ENCODE measurements around the gene SEMA3E.

SEMA3E gene

DNA sequence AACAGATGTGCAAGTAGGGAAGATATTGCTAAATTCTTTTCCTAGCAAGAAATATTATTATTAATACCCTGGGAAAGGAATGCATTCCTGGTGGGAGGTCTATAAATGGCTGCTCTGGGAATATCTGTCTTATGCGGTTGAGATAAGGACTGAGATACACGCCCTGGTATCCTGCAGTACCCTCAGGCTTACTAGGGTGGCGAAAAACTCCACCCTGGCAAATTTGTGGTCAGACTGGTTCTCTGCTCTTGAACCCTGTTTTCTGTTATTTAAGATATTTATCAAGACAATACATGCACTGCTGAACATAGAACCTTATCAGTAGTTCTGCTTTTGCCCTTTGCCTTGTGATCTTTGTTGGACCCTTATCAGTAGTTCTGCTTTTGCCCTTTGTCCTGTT is 96.4 kb downstream of the SEMA3E start:
- DNase-seq, result peak; percentile 76

DNA sequence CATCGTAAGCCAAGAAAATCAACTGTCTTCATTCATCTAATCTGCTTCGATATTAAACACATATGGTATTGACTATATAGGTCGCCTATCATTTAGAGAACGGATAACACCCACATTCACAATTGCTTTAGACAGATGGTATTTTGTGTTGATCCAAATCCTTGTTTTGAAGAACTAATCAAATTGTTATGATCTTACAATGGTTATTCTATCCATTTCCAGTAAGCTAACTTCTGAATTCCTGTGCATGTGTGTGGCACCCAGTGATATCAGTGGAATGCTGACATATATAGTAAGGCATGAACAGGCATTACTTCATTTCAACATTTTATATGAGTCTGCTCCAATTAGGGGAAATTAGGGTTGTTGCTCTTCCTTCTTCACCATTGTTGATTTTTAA is 98.8 kb downstream of the SEMA3E start:
- DNase-seq, result no peak

DNA sequence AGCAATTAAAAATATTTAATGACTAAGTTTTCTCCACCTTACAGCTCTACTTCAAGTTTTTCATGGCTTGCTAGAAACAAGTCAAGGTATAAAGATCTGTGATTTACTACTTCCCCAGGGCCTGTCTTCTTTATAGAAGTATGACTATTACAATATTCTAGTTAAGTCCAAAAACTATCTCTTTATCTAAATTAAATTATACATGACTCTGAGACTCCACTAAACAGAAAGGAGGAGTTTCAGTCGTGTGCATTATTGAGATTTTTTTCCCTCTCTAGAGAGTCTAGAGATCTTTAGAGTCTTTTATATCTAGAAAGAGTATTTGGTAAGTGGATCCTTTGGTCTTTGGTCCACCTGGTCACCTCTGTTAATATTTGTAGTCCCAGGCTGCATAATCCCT is 100.7 kb downstream of the SEMA3E start:
- DNase-seq, result no peak

DNA sequence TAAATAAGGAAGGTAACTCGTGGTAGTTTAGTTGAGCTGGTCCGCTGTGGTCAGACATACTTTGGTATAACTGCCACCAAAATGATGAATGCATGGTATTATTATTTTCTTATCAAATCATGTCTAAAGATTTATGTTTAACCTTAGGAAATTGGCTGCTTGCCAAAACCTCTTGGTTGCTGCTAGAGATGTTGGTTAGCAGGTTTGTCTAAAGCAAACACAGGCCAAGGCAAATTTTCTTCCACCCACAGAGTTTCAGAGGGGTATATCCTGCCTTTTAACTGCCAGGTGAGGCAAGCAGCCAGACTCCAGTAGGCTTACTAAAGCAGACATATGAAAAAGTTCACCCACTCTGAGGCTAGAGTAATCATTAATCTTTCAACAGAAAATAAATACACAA is 101.4 kb downstream of the SEMA3E start:
- peak; percentile 18 for DNase-seq

DNA sequence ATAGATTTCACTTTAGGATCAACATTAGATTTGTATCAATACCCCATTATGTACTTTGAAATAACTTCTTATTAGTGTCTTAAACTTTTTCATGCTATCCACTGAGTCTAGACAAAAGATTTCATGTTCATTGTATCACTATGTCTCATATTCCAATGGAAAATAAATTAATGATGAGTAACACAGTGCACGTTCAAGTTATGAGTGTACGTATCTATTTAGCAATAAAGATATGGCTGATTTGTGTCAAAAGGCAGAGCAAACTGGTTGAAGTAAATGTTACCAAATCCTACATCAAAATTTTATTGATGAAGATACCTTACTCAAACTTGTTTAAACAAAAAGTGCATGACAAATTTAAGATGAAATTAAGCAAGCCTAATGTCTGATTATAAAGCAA is 102.4 kb downstream of the SEMA3E start:
- DNase-seq, result no peak

DNA sequence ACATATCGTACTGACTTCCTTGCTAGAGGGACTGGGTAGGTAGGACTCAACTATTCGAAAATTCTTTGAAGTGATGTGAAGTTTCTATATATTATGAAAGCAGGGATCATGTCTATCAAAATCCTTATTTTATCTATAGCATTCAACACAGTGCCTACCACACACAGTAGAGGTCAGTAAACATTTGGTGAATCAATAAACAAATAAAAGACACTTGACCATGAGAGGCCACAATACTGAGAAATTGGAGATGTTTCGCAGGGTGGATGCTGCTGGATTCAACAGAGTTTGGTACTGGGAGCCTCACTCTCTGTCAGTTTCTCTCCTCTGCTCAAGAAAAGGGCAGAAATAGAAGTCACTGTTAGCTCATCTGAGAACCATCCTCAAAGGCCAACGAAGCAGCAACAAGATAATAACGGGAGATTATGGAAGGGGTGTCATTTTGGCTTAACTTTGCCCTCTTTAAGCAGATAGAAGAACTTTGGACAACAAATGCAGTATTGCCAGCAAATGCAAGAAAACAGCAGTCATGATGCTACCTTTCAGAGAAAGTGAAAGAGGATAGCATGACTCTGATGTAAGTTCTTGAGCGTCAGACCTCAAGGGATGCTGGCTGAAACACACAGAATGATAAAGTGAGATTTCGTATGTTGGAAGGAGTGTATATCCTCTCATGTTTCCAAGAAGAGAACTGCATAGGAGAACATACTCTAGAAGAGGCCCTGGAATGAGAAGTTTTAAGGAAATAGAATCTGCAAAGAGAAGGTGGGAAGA is 107.6 kb downstream of the SEMA3E start:
- DNase-seq, result no peak

DNA sequence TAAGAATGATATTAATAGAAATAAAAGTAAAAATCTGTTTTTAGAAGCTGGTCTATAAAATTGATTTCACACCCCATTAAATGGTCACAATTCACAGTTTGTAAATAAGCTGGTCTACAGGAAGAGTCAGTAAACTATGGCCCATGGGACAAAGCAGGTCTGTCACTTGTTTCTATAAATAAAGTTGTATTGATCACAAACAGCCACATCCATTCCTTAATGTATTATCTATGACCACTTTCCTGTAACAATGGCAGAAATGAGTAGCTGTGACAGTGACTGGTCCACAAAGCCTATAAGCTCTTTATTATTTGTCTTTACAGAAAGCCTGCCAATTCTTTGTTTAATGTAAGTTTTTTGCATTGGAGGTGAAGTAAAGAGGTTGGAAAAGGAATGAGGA is 114.5 kb downstream of the SEMA3E start:
- no peak for DNase-seq

DNA sequence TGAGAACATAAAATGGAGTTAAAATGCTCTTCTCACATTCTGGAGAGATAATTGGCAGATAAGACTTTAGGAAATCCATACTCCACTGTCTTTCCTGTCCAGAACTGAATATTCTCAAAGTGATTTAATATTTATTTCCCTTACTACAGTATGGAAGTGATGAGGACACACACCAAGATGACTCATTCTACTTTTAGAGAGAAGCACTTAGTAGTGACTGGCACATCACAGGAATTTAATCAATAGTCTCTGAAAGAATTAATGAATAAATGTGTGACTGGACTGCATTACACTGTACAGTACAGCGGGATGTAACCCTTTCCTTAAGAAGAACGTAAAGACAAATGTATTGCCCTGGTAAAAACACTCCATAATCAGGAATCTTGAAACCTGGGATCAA is 116.7 kb downstream of the SEMA3E start:
- no peak for DNase-seq

DNA sequence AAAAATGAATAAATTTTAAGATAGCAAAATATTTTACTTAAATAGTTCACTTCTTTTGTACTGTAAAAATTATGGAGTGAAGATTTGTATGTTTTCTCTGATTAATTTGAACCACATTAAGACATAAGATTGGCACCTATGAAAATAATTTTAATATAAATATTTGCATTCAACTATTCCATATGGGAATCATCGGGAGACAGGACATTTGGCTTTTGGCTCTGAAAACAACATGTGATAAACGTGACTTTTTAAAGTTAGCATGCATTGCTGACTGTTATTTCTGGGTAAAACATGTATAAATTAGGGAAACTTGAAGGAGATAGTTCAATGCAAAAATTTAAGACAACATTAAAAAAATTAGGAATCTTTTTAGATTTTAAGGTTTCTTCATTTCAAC is 117.2 kb downstream of the SEMA3E start:
- no peak for DNase-seq

DNA sequence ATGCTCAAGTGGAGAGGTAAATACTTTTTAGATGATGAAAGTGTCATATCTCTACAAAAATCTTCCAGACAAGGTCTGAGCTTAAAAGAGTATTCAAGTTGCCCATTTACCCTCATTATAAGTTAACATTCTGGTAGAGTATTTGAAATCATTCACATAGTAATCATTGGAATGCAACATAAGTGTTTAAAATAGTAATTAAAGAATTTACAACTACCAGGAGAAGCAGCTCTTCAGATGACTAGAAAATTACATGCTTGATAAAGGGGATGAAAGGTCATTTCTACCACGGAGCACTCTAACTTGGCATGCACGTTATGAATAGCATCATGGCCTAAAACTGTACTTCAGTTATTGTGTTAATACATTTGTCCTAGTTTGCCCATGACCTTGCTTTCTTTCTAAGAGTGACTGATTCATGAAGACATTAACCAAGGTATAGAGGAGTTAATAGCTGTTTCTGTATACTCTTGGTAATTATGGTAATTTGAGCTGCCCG is 120.0 kb downstream of the SEMA3E start:
- no peak for DNase-seq

DNA sequence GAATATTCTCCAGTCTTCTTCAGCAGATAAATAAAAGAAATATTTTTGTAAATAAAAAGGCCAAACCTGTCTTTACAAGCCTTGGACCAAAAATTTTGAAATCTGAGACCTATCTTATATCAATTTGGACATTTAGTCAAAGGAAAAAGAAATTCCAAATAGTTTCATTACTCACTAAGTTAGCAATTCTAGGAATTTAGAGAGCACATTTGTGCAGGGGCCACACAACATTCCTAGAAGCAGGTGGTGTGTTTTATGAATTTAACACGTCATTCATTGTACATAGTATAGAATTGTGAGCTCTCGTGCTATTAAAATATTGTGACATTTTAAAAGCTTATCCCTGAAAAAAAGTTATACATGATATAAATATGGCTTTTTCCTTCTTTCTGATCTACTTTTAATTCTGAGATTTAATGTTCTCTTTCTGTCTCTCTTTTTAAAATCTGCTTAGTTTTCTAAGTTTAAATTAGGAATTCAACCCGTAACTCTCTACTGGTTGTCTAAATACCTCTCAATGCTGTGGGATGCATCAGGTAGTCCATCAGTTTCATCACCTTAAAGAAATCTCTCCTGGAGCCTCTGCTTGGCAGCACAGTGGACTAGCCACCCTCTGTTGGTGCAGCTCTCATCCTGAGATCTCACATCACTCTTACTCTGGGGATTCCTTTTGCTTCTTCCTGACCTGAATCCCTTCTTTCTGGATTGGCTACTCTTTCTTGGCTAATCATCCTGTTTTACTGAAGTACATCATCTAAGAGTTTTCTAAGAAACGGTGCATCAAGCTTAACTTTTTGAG is 124.5 kb downstream of the SEMA3E start:
- DNase-seq, result no peak

DNA sequence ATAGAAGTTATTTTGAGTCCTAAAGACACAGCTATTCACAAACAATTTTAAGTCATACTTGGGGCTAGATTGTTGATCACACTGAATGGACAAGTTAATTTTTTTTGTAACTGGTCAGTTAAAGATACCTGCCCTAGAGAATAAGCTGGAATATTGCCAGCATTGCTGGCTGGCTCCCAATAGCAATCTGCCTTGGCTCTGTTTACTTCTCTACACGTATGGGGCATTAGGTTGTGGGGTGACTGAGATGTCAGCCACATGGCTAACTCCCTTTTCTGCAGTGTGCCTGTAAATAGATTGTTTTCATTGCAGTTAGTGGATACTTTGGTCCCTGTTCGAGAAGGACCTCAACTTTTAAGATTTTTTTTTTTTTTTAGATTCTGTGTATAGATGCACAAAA is 128.2 kb downstream of the SEMA3E start:
- no peak for DNase-seq

DNA sequence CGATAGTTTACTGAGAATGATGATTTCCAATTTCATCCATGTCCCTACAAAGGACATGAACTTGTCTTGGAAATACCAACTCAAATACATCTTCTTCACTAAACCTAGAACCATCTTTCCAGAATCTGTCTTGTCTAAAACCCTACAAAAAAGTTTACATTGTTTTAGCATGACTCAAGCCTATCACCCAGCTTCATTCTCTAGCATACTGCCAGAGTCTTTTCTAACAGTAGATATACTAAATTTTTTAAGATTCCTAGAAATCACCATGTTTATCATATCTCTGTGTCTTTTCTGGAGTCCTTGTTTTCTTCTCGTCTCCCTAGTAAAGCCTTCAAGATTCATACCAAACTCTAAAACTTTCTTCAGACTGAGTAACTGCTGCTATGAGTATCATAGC is 129.7 kb downstream of the SEMA3E start:
- DNase-seq, result no peak

DNA sequence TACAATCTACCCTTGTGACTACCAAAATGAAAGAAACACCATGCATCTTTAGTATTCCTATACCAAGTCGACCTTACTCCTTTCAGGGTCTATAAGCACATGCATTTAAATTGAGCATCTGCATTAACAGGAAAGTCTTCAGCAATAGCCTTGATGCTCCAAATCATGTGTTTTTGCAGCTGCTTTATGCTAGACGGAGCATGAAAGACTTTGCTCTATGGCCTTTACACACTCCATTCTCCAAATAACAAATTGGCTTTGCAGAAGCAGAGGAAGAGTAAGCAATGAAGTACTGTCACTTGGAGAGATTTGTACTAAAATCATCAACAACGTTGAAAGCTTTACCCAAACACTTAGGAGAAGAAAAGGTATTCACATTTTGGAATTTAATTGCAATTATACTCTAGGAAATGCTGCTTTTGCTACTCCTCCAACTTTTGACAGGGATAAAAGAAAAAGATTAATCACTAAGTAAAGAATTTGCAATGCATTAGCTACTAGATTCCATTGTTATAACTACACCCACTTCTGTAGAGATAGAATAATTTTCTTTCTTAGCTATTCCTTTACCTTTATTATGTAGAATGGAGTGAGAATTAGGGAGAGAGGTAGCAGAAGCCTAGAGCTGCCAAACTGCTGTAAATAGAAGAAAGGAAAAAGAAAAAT is 131.8 kb downstream of the SEMA3E start:
- DNase-seq, result no peak

DNA sequence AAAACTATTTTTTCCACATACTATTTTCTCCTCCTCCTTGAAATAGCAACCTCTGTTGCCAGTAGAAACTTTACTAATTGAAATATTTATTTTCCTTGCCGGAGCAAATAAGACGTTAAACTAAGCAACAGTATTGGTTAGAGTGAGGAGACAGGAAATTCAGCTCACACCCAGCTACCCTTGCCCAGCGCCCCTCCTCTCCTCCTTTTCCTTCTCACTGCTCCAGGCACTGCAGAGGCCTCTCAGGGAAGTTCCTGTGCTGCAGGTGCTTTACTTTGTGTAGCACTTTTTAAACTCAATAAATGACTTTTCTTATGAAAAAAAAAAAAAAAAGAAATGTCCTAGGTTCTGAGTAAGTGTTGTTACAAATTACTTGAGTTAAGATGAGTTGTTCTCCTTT is 134.0 kb downstream of the SEMA3E start:
- no peak for DNase-seq

DNA sequence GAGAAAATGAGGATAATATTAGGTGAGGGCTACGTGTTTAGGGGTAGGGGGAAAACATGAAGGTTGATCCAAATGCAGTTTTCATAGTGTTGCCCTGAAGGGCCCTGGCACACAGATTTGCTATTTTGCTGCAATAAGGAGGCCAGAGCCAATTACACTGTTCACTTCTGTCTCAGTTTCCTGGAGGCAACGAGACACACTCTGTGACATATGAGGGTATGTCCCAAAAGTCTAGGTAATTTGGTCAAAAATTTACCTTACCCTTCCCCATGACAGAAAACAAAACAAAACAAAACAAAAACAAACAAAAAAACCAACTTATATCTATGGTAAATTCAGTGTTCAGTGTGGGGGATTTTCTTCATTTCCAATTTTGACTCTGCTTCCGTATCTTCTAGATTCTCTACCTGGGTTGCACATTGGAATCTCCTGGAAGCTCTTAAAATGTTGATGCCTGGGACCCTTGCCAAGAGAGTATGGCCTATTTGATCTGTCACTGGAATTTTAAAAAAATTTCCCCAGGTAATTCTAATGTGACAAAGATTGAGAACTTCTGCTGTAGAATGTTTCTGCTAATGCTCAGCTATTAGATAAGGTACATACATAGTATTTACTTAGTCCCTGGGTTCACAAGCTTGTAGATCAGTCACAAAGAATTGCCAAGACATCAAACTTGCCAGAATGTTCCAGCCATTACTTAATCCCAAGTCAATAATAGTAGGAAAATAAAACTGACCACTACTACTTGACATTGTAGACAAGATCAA is 139.5 kb downstream of the SEMA3E start:
- no peak for DNase-seq

DNA sequence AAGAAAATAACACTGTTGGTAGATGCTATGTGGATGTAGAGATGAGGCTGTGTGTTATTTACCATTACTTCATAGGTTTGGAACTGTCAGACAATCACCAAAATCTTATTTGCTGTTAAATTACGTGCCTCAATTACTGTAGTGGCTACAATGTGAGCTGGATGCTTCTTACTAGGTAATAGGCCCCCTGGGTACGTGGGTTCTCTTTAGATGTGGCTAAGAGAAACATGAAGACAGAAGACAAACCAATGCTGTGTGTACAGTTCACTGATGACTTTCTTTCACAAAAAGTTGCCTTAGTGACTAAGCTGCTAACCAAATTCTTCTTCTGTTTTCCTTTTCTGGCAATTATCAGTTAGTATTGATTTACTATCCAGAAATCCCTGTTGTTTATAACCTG is 144.6 kb downstream of the SEMA3E start:
- no peak for DNase-seq

DNA sequence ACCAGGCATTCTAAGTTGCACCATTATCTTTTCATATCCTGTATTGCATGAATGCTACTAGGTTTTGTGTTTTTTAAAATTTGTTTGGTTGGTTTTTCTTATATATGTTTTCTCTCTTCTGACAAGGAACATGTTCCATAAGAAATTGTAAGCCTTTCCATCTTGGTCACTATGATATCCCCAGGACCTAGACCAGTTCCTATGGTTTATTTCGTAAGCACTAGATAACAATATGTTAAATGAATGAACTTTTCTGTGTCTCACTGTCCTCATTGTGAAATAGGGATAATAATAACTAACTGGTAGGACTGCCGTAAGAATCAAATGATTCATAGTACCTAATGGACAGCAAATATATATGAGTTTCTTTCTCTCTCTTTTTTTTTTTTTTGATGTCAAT is 146.3 kb downstream of the SEMA3E start:
- DNase-seq, result no peak

DNA sequence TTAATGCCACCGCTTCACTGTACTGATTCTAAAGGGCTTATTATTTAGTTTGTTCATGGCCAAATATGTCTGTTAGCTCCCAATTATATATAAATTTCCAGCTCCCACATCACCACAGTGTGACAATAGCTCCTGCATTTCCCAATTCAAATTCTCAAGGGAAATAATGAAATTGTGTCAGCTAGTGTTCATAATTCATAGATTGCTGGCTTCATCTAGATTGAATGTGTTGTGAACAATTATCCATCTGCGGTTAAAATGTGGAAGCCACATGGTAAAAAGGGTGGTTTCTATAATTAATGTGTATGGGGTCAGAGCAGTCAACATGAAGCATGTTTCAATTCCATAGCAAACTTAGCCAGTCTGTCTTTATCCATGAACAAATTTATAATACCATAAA is 154.3 kb downstream of the SEMA3E start:
- no peak for DNase-seq

DNA sequence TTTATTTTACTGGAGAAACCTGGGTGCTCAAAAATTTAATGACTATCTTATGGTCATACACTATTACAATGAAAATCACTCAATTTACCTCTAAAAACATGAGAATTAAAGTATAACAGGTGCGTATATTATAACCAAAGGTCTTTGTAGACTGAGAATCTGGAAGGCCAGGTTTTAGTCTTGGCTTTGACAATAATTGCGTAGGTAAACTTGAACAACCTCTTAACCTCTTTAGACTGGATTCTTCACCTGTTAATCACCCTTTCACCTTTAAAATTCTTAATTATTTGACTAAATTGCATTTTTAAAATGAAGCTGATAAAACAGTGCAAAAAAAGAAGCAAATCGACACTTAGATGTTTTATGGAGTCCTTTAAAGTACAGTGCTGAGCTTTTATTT is 156.1 kb downstream of the SEMA3E start:
- DNase-seq, result no peak

DNA sequence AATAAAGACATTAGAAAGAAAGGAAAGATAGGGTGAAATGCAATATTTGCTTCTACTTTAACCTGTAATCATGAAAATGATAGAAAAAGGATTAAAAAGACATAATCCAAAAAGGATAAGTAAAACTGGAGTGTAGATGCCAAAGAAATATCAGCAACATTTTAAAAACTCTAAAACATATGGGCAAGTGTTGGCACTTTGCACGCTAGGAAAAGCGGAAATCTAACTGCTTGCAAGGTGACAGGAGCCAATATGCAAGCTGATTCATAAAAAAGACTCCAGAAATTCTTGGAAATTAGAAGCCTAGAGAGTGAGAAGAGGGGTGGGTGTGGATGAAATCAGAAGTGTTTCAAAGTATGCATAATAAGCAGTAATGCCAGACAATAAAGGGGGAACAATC is 161.1 kb downstream of the SEMA3E start:
- no peak for DNase-seq

DNA sequence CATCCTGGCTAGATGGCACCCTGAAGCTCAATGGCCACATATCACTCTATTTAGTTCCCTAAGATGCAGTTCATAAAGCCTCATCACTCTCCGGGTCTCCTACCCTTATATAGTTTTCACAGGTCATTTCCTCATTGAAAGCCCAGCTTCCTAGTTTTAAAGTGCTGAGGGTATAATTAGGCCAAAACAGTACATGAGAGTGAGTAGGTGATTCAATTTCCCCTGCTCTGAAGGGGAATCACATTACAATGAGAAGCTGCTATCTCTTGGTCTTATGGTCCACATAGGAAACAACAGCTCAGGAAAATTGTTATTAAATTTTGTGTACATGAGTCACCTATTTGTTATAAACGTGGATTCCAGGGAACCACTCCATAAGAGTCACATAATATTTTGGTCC is 162.0 kb downstream of the SEMA3E start:
- DNase-seq, result no peak

DNA sequence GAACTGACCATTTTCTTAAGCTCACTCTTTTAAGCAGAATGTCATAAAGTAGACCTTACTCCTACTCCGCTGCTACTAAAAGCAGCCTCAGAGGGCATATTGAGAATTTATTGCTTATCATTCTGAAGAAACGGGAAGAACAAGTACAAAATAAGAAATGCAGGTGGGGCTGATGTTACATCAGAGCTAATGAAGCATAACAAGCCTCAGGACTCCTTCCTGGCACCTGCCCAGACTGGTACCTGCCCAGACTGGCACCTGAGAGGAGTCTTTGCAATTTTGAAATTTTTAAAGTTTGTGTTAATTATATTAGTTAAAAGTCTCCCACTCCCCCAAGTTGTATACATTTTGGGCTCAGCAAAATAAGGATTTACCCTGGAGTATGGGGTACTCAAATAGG is 162.4 kb downstream of the SEMA3E start:
- no peak for DNase-seq
